Smooth muscle cell (in vitro differentiated cells): ENCODE results near the gene CSRP2. TPM values are rescaled to one million over a fixed set of nuclear protein-coding genes. Genes with fewer than 3 reads are reported as not detected.

ENCODE experiments used
- DNase-seq: peaks from one replicate; lab custom pipeline; 2025; ENCODE audit not compliant: unreplicated experiment; lab: John Stamatoyannopoulos, UW
- H2AFZ ChIP-seq: fragments of 200-600 bp; sonication (generic); 2 replicates; pipeline ENCODE4 v1.6.0; 2016; ENCODE audit warnings: antibody characterized with exemption, low read depth, mild to moderate bottlenecking
- H3F3A ChIP-seq: fragments of 200-600 bp; sonication (generic); 2 replicates; pipeline ENCODE4 v1.6.0; 2017; ENCODE audit warnings: antibody characterized with exemption, low read depth
- H3K27ac ChIP-seq: fragments of 200-600 bp; sonication (generic); 2 replicates; pipeline ENCODE4 v1.5.1; 2016; ENCODE audit warnings: low read depth, mild to moderate bottlenecking
- H3K27me3 ChIP-seq: fragments of 200-600 bp; sonication (generic); 2 replicates; pipeline ENCODE4 v1.6.1; 2016; ENCODE audit warnings: low read depth, mild to moderate bottlenecking
- H3K36me3 ChIP-seq: fragments of 200-600 bp; sonication (generic); 2 replicates; pipeline ENCODE4 v1.5.1; 2016; ENCODE audit warnings: low read depth
- H3K4me1 ChIP-seq: fragments of 200-600 bp; sonication (generic); 2 replicates; pipeline ENCODE4 v1.5.1; 2016; ENCODE audit warnings: low read depth
- H3K4me2 ChIP-seq: fragments of 200-600 bp; sonication (generic); 2 replicates; pipeline ENCODE4 v1.6.0; 2016; ENCODE audit warnings: mild to moderate bottlenecking
- H3K4me3 ChIP-seq: fragments of 200-600 bp; sonication (generic); 2 replicates; pipeline ENCODE4 v1.5.1; 2016; ENCODE audit warnings: mild to moderate bottlenecking
- H3K79me2 ChIP-seq: fragments of 200-600 bp; sonication (generic); 2 replicates; pipeline ENCODE4 v1.6.0; 2016; ENCODE audit warnings: low read depth, mild to moderate bottlenecking
- H3K9ac ChIP-seq: fragments of 200-600 bp; sonication (generic); 2 replicates; pipeline ENCODE4 v1.6.0; 2016; ENCODE audit warnings: low read depth
- H3K9me3 ChIP-seq: fragments of 200-600 bp; sonication (generic); replicated peaks from 2 replicates; pipeline ENCODE4 v1.5.1; 2016; ENCODE audit warnings: low read depth
- H4K20me1 ChIP-seq: fragments of 200-600 bp; sonication (generic); 2 replicates; pipeline ENCODE4 v1.6.0; 2016; ENCODE audit warnings: low read depth
- CTCF ChIP-seq: fragments of 200-600 bp; sonication (generic); IDR thresholded peaks from 2 replicates; pipeline ENCODE4 v1.5.1; 2017; ENCODE audit warnings: borderline replicate concordance, mild to moderate bottlenecking, antibody characterized with exemption; ENCODE audit not compliant: insufficient read depth, poor library complexity, severe bottlenecking
- WGBS: methylation state at CpG from one replicate; pipeline ENCODE4 v1.1.7; 2016; ENCODE audit warnings: low lambda C conversion rate; 5-methylcytosine and 5-hydroxymethylcytosine counted together
- polyA plus RNA-seq: library from polyadenylated mRNA; unstranded; fragments of >200 nt; fragmentation: Nextera tagmentation; extraction: Ambion mirVana; gene quantifications from 2 replicates; pipeline ENCODE4 v1.2.1, GENCODE V29; 2016
- total RNA-seq: library from RNA; depleted of rRNA; stranded (reverse); fragments of >200 nt; gene quantifications from 2 replicates; pipeline ENCODE4 v1.2.3, GENCODE V29; 2014

The CSRP2 gene
- 355 and 379 TPM in 2 replicates for total RNA-seq
- polyA plus RNA-seq = 549 and 735 TPM in 2 replicates

- H3K9ac ChIP-seq = peak within 1 kb of the TSS; percentile 97
- H3K9me3 ChIP-seq = no peaks in the 10 kb centered on the region
- WGBS = 1% methylated on average over 44 of the region's 71 CpGs
- no peaks in the 10 kb centered on the region for H3K36me3 ChIP-seq
- H3K79me2 ChIP-seq = peaks cover 46% of the 10 kb centered on the region
- peak within 1 kb of the TSS; percentile 98 for H3K4me3 ChIP-seq
- peaks cover 46% of the 10 kb centered on the region for H3K4me1 ChIP-seq
- H3F3A ChIP-seq = peaks cover 19% of the 10 kb centered on the region
- H3K27me3 ChIP-seq = no peaks in the 10 kb centered on the region
- peak within 1 kb of the TSS; percentile 99 for H3K27ac ChIP-seq
- H3K4me2 ChIP-seq = peak within 1 kb of the TSS; percentile 99
- no peak for TF ChIP-seq CTCF
- peaks cover 36% of the 10 kb centered on the region for H4K20me1 ChIP-seq
- H2AFZ ChIP-seq = peak within 1 kb of the TSS; percentile 49
- peak; percentile 88 for DNase-seq
Measured at GRCh38 chr12:76878899-76879709, at the start of gene CSRP2. TSS of gene CSRP2 (minus strand) at chr12:76879019. CDS start at chr12:76866260, 12,759 bp downstream.

GRCh38 chr12:76927170-76927784 lies 48.5 kb upstream of the CSRP2 start:
- H3K27ac ChIP-seq = no peak overlapping the region
- H3F3A ChIP-seq = no peaks in the 10 kb centered on the region
- H3K79me2 ChIP-seq = no peaks in the 10 kb centered on the region
- H3K9me3 ChIP-seq = no peaks in the 10 kb centered on the region
- H3K27me3 ChIP-seq = no peaks in the 10 kb centered on the region
- no peak overlapping the region for H2AFZ ChIP-seq
- 57% methylated on average over 2 of the region's 2 CpGs for WGBS
- H3K4me3 ChIP-seq = no peak overlapping the region
- H3K9ac ChIP-seq = no peak overlapping the region
- TF ChIP-seq CTCF = peak; percentile 45
- H3K4me2 ChIP-seq = no peak overlapping the region
- no peak for DNase-seq
- H3K36me3 ChIP-seq = no peaks in the 10 kb centered on the region
- H4K20me1 ChIP-seq = no peaks in the 10 kb centered on the region
- no peaks in the 10 kb centered on the region for H3K4me1 ChIP-seq

GRCh38 chr12:76925135-76925534 lies 46.3 kb upstream of the CSRP2 start:
- no peaks in the 10 kb centered on the region for H4K20me1 ChIP-seq
- 27% methylated on average over 1 of the region's 1 CpG for WGBS
- H3K4me2 ChIP-seq = peak overlapping the region; percentile 7
- DNase-seq = no peak
- no peaks in the 10 kb centered on the region for H3K9me3 ChIP-seq
- no peaks in the 10 kb centered on the region for H3K36me3 ChIP-seq
- H3K27ac ChIP-seq = peak overlapping the region; percentile 12
- no peaks in the 10 kb centered on the region for H3K79me2 ChIP-seq
- H2AFZ ChIP-seq = peak overlapping the region; percentile 69
- no peak for TF ChIP-seq CTCF
- no peak overlapping the region for H3K9ac ChIP-seq
- no peak overlapping the region for H3K4me3 ChIP-seq
- no peaks in the 10 kb centered on the region for H3K4me1 ChIP-seq
- no peaks in the 10 kb centered on the region for H3F3A ChIP-seq
- H3K27me3 ChIP-seq = no peaks in the 10 kb centered on the region
